Mesendoderm (in vitro differentiated cells): ENCODE data around the gene SELENOI. TPM values are rescaled to one million over a fixed set of nuclear protein-coding genes. Genes with fewer than 3 reads are reported as not detected.

Experiments used
- DNase-seq: peaks from one replicate; pipeline ENCODE4 v3.0.0; 2013
- H2AK5ac ChIP-seq: 2 replicates; pipeline ENCODE4 v1.6.1; 2013; ENCODE audit warnings: low read length, inconsistent platforms
- H2BK120ac ChIP-seq: 2 replicates; pipeline ENCODE4 v1.6.1; 2013; ENCODE audit warnings: low read depth, mild to moderate bottlenecking, low read length, moderate library complexity, mixed read lengths
- H2BK15ac ChIP-seq: replicated peaks from 2 replicates; pipeline ENCODE4 v1.6.1; 2013; ENCODE audit warnings: low read depth, mild to moderate bottlenecking, moderate library complexity
- H2BK5ac ChIP-seq: 2 replicates; pipeline ENCODE4 v1.6.1; 2013; ENCODE audit warnings: low read length, inconsistent platforms
- H3K18ac ChIP-seq: 2 replicates; pipeline ENCODE4 v1.6.1; 2013; ENCODE audit warnings: mild to moderate bottlenecking, low read length, mixed read lengths
- H3K23ac ChIP-seq: one replicate; pipeline ENCODE4 v1.6.1; 2013; ENCODE audit warnings: low read length
- H3K27ac ChIP-seq: 2 replicates; pipeline ENCODE4 v1.5.1; 2013; ENCODE audit warnings: low read depth, mild to moderate bottlenecking, inconsistent platforms, low read length, moderate library complexity
- H3K27me3 ChIP-seq: 2 replicates; pipeline ENCODE4 v1.6.1; 2013; ENCODE audit warnings: low read length, control low read depth, mild to moderate bottlenecking, inconsistent platforms; ENCODE audit not compliant: insufficient read depth, poor library complexity
- H3K36me3 ChIP-seq: 2 replicates; pipeline ENCODE4 v1.6.1; 2013; ENCODE audit warnings: low read length, inconsistent platforms; ENCODE audit not compliant: control insufficient read depth, insufficient read depth
- H3K4ac ChIP-seq: one replicate; pipeline ENCODE4 v1.6.1; 2013; ENCODE audit warnings: low read depth, mild to moderate bottlenecking, low read length, moderate library complexity
- H3K4me1 ChIP-seq: 2 replicates; pipeline ENCODE4 v1.6.1; 2013; ENCODE audit warnings: low read depth, low read length, inconsistent platforms; ENCODE audit not compliant: control insufficient read depth
- H3K4me2 ChIP-seq: 2 replicates; pipeline ENCODE4 v1.6.1; 2013; ENCODE audit warnings: low read length
- H3K4me3 ChIP-seq: 2 replicates; pipeline ENCODE4 v1.5.1; 2013; ENCODE audit warnings: mild to moderate bottlenecking, low read length
- H3K56ac ChIP-seq: one replicate; pipeline ENCODE4 v1.6.1; 2013; ENCODE audit warnings: low read length
- H3K79me1 ChIP-seq: 2 replicates; pipeline ENCODE4 v1.6.1; 2013; ENCODE audit warnings: low read length, inconsistent platforms
- H3K79me2 ChIP-seq: 2 replicates; pipeline ENCODE4 v1.6.1; 2013; ENCODE audit warnings: mild to moderate bottlenecking, low read length; ENCODE audit not compliant: control insufficient read depth, insufficient read depth
- H3K9ac ChIP-seq: 2 replicates; pipeline ENCODE4 v1.6.1; 2013; ENCODE audit warnings: low read length, inconsistent platforms
- H4K5ac ChIP-seq: one replicate; pipeline ENCODE4 v1.6.1; 2013; ENCODE audit warnings: low read length
- H4K8ac ChIP-seq: one replicate; pipeline ENCODE4 v1.6.1; 2013; ENCODE audit warnings: low read depth, mild to moderate bottlenecking, control low read depth, low read length, moderate library complexity
- WGBS: extraction: QIAGEN DNeasy Blood & Tissue Kit; methylation state at CpG from one replicate; pipeline ENCODE4 v1.1.7; 2013; ENCODE audit warnings: low lambda C conversion rate, missing lambda C conversion rate; ENCODE audit not compliant: insufficient coverage; ENCODE audit errors: extremely low coverage; 5-methylcytosine and 5-hydroxymethylcytosine counted together
- polyA plus RNA-seq, 2 experiments: library from polyadenylated mRNA; stranded (reverse); fragments of 200-250 nt; gene quantifications; one replicate each; pipeline ENCODE4 v1.2.3, GENCODE V29; 2013

Gene SELENOI, protein sequence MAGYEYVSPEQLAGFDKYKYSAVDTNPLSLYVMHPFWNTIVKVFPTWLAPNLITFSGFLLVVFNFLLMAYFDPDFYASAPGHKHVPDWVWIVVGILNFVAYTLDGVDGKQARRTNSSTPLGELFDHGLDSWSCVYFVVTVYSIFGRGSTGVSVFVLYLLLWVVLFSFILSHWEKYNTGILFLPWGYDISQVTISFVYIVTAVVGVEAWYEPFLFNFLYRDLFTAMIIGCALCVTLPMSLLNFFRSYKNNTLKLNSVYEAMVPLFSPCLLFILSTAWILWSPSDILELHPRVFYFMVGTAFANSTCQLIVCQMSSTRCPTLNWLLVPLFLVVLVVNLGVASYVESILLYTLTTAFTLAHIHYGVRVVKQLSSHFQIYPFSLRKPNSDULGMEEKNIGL
- polyA plus RNA-seq (2013, experiment 1 of 2) = 27.5 TPM
- 27.3 TPM for polyA plus RNA-seq (2013, experiment 2 of 2)

DNA sequence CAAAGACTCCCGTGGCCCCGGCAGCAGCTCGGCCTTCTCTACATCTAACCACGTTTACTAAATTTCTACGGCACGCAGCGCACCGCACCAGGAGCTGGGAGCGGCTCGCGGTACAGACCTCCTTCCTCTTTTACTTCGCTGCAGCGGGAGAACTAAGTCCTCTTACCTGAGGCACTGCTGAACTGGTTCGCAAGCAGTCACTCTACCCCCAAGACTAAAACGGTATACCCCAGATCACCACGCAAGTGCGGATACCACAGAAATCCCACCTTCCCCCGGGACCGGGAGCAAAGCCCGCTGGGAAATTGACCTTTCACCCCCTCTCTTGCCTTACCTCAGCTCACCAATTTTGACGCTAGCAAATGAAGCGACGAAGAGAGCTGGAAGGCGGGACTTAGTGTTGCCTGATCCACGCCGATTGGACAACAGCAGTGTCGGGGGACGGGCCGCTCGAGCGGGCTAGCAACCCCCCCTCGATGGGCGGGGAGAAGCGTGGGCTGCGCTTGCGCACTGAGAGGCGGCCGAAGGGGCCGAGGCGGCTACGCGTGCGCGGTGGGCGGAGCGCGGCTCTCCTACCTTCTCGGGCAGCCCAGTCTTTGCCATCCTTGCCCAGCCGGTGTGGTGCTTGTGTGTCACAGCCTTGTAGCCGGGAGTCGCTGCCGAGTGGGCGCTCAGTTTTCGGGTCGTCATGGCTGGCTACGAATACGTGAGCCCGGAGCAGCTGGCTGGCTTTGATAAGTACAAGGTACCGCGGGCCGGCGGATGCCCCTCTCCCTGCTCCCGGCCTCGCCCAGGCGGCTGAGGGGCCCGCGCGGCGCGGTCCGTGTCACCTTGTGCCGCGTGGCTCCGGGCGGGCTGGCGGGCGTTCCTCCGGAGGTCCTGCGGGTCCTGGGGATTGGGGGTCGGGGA is at the start of gene SELENOI:
Gene SELENOI (plus strand): TSS at position 599 of the 909 bp plus-strand sequence. CDS start 90 bp downstream, at position 689.
- peak; percentile 100 for DNase-seq
- Histone ChIP-seq H2AK5ac (no peak within 1 kb of the TSS), H2BK15ac (no peak within 1 kb of the TSS), H3K27me3 (no peaks in the 10 kb centered on the region), H3K18ac (peak within 1 kb of the TSS; percentile 65), H3K4me2 (peak within 1 kb of the TSS; percentile 73), H3K27ac (peak within 1 kb of the TSS; percentile 93), H4K5ac (no peak within 1 kb of the TSS), H3K4me1 (no peaks in the 10 kb centered on the region), H3K79me1 (peaks cover 4% of the 10 kb centered on the region), H3K79me2 (peaks cover 31% of the 10 kb centered on the region), H2BK120ac (no peak within 1 kb of the TSS), H3K56ac (peak within 1 kb of the TSS; percentile 94), H3K23ac (no peak within 1 kb of the TSS), H4K8ac (peak within 1 kb of the TSS; percentile 87), H3K4ac (peak within 1 kb of the TSS; percentile 78), H2BK5ac (peak within 1 kb of the TSS; percentile 60), H3K9ac (peak within 1 kb of the TSS; percentile 90), H3K36me3 (no peaks in the 10 kb centered on the region), H3K4me3 (peak within 1 kb of the TSS; percentile 95)
- WGBS = no CpG with 5 or more reads among the region's 80 CpGs

DNA sequence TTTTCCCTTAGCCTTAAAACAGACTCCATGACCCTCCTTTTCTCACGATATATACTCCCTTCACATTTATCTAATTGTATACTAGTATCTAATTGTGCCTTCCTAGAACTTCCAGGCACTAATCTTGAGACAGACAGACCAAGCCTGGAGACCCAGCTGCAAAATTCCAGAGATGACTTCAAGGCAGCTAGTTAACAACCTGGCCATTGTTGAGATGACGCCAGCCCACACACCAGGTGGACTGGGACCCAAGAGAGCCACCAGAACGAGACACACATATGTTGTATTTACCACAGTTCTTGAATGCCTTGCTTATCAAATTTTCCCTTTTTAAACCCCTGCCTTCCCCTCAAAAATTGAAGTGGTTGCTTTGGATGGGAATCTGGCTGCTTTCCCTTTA is 48.9 kb upstream of the SELENOI start:
- H2BK120ac ChIP-seq = no peak overlapping the region
- no peak overlapping the region for H3K4ac ChIP-seq
- no peak overlapping the region for H3K4me2 ChIP-seq
- 100% methylated on average over 1 of the region's 3 CpGs for WGBS
- H4K8ac ChIP-seq = no peak overlapping the region
- no peak overlapping the region for H3K27ac ChIP-seq
- H3K4me3 ChIP-seq = no peak overlapping the region
- DNase-seq = peak; percentile 32
- no peaks in the 10 kb centered on the region for H3K36me3 ChIP-seq
- no peaks in the 10 kb centered on the region for H3K27me3 ChIP-seq
- no peak overlapping the region for H4K5ac ChIP-seq
- H2BK5ac ChIP-seq = no peak overlapping the region
- no peak overlapping the region for H3K9ac ChIP-seq
- H3K18ac ChIP-seq = no peak overlapping the region
- no peak overlapping the region for H2AK5ac ChIP-seq
- no peaks in the 10 kb centered on the region for H3K79me1 ChIP-seq
- H3K4me1 ChIP-seq = peaks cover 3% of the 10 kb centered on the region
- H3K56ac ChIP-seq = no peak overlapping the region
- H3K79me2 ChIP-seq = no peaks in the 10 kb centered on the region
- H2BK15ac ChIP-seq = no peak overlapping the region
- no peak overlapping the region for H3K23ac ChIP-seq

DNA sequence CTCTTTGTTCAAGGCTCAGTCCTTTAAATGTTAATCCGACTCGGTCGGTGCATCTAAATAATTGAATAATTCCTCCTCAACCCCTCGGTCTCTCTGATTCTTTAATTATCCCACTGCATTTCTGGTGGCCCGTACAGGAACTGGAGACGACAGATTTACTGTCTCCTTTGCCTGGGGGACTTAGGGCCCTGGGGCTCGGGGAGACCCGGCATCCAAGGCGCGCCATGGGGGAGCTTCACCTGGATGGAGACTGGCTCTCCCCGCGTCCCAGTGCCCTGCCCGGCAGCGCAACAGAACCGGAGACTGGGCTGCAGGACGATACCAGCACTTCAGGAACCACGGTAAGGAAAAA is 47.7 kb upstream of the SELENOI start:
- Histone ChIP-seq H3K56ac (peak overlapping the region; percentile 87), H3K4ac (no peak overlapping the region), H3K79me1 (no peaks in the 10 kb centered on the region), H3K36me3 (no peaks in the 10 kb centered on the region), H3K4me3 (no peak overlapping the region), H3K27ac (no peak overlapping the region), H3K9ac (peak overlapping the region; percentile 73), H2AK5ac (no peak overlapping the region), H2BK15ac (no peak overlapping the region), H4K8ac (no peak overlapping the region), H3K23ac (no peak overlapping the region), H2BK5ac (no peak overlapping the region), H2BK120ac (no peak overlapping the region), H3K4me1 (peaks cover 3% of the 10 kb centered on the region), H3K18ac (no peak overlapping the region), H4K5ac (no peak overlapping the region), H3K79me2 (no peaks in the 10 kb centered on the region), H3K27me3 (no peaks in the 10 kb centered on the region), H3K4me2 (peak overlapping the region; percentile 78)
- DNase-seq = no peak
- no CpG with 5 or more reads among the region's 17 CpGs for WGBS

DNA sequence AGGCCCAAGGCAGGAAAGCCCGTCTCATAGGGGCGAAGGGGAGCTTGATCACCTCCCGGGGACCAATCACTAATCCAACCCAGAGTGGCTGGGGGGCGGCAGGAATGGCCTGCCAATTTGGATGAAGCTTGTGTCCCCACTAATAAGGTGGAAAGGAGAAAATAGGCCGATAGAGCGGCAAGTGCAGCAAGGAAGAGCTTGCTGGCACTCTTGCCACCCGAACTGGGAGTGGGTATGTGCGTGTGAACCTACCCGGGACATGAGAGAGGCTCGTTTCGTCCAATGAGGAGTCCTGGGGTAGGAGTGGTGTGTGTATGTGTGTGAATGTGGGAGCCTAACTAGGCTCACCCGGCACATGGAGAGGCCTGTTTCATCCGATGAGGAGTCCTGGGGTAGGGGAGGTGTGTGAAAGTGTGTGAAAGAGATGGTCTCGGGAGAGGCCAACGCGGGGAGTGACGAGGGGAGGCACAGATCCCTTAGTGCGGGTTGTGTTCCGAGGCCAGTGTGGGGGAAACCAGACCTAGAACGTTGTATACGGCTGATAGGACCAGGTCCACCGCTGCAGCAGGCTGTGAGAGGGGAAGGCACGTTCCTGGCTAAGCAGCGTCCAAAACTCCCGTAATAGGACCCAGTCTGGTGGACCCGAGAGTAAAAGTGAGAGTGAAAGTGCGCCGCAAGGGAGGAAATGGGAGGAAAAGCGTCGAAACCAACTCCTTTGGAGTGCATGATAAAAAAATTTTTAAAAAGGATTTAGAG is 47.1 kb upstream of the SELENOI start:
- Histone ChIP-seq H3K27ac (no peak overlapping the region), H3K9ac (peak overlapping the region; percentile 73), H2BK5ac (no peak overlapping the region), H4K5ac (no peak overlapping the region), H3K27me3 (no peaks in the 10 kb centered on the region), H4K8ac (no peak overlapping the region), H3K56ac (peak overlapping the region; percentile 87), H3K4me1 (peaks cover 3% of the 10 kb centered on the region), H3K23ac (peak overlapping the region; percentile 72), H3K4me3 (peak overlapping the region; percentile 26), H3K18ac (no peak overlapping the region), H3K4me2 (peak overlapping the region; percentile 78), H2BK120ac (no peak overlapping the region), H3K79me2 (no peaks in the 10 kb centered on the region), H2BK15ac (no peak overlapping the region), H3K36me3 (no peaks in the 10 kb centered on the region), H3K4ac (peak overlapping the region; percentile 56), H3K79me1 (no peaks in the 10 kb centered on the region), H2AK5ac (no peak overlapping the region)
- no CpG with 5 or more reads among the region's 30 CpGs for WGBS
- peak; percentile 59 for DNase-seq

DNA sequence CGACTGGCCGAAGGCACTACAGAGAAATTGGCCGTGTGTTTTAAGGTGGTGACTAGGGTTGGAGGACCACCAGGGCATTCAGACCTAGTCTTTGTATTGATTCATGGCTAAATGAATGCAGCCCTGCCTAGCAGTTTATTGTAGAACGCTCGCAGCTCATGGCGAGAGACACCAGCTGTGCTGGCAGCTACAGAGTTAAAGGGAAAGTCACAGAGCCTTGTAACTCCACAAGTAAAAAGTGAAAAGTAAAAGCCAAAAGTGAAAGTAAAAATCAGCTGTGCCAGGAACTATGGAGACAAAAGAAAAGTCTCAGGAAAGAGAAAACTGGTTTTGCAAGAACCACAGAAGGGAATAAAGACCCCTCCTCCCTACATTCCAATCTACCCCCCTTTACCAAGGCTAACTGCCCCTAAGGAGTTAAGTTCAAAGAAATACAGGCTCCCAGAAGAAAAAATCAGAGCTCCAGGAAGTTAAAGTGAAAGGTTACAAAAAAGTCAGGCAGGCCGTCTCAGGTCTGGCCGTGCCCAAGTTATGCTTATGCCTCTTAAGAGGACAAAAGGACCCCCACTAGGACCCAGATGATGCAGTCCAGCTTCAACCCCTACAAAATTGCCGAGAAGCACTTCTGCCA is 46.4 kb upstream of the SELENOI start:
- DNase-seq = peak; percentile 87
- Histone ChIP-seq H3K18ac (peak overlapping the region; percentile 35), H3K23ac (no peak overlapping the region)

More for the DNA sequence above, 46.4 kb upstream of the SELENOI start:
- peak overlapping the region; percentile 87 for H3K56ac ChIP-seq
- H2BK120ac ChIP-seq = no peak overlapping the region
- no peaks in the 10 kb centered on the region for H3K79me1 ChIP-seq
- H3K4me1 ChIP-seq = peaks cover 3% of the 10 kb centered on the region
- H3K27me3 ChIP-seq = no peaks in the 10 kb centered on the region
- no peak overlapping the region for H4K5ac ChIP-seq
- peak overlapping the region; percentile 73 for H3K9ac ChIP-seq
- H3K4ac ChIP-seq = no peak overlapping the region
- H2BK5ac ChIP-seq = no peak overlapping the region
- peak overlapping the region; percentile 20 for H3K4me3 ChIP-seq
- H2AK5ac ChIP-seq = no peak overlapping the region
- H3K36me3 ChIP-seq = no peaks in the 10 kb centered on the region
- H3K4me2 ChIP-seq = peak overlapping the region; percentile 78
- WGBS = no CpG with 5 or more reads among the region's 9 CpGs
- peak overlapping the region; percentile 4 for H3K27ac ChIP-seq
- no peak overlapping the region for H2BK15ac ChIP-seq
- H3K79me2 ChIP-seq = no peaks in the 10 kb centered on the region
- H4K8ac ChIP-seq = no peak overlapping the region
